SK-N-SH (cell line): Measurements from ENCODE around the gene DRGX.

Source experiments
- NFIC ChIP-seq: IDR thresholded peaks from 2 replicates; pipeline ENCODE4 v1.4.0; 2012; ENCODE audit warnings: borderline replicate concordance
- POLR2AphosphoS5 ChIP-seq: IDR thresholded peaks from 2 replicates; pipeline ENCODE4 v1.6.1; 2012; ENCODE audit warnings: low read depth, low read length
- ZBTB33 ChIP-seq: IDR thresholded peaks from 2 replicates; pipeline ENCODE4 v1.4.0; 2012; ENCODE audit warnings: low read depth, borderline replicate concordance
- TF ChIP-seq, protein P1 (sequence below): fragments of 150-350 bp; IDR thresholded peaks from 2 replicates; pipeline ENCODE4 v1.6.1; 2016; ENCODE audit warnings: mild to moderate bottlenecking, low read depth, low read length

GRCh38 chr10:49323171-49323895, 72.6 kb downstream of the DRGX start:
- TF ChIP-seq, protein P1, sequence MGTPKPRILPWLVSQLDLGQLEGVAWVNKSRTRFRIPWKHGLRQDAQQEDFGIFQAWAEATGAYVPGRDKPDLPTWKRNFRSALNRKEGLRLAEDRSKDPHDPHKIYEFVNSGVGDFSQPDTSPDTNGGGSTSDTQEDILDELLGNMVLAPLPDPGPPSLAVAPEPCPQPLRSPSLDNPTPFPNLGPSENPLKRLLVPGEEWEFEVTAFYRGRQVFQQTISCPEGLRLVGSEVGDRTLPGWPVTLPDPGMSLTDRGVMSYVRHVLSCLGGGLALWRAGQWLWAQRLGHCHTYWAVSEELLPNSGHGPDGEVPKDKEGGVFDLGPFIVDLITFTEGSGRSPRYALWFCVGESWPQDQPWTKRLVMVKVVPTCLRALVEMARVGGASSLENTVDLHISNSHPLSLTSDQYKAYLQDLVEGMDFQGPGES: no peak
- no peak for TF ChIP-seq POLR2AphosphoS5
- no peak for TF ChIP-seq ZBTB33
- TF ChIP-seq NFIC: no peak
